ENCODE results near the gene TMEM108. TPM values are rescaled to one million over a fixed set of nuclear protein-coding genes. Genes with fewer than 3 reads are reported as not detected.

TMEM108 gene
- polyA plus RNA-seq, 1 donor (not counting 4 experiments of a cell fraction or from before 2014, with no cell fraction given) = not detected

- DNase-seq (ENCODE audit: low read depth, low spot score) (no peak), FAIRE-seq (no peak)
- no peak overlapping the region for H3K4me2 ChIP-seq (ENCODE audit: control insufficient read depth, extremely low read depth, insufficient read depth, low read depth, low read length)
- no peaks in the 10 kb centered on the region for H3K36me3 ChIP-seq (ENCODE audit: control insufficient read depth in 2 of 2, extremely low read depth in 1 of 2, insufficient read depth in 2 of 2, low read length in 2 of 2)
- no peaks in the 10 kb centered on the region for H3K4me1 ChIP-seq (ENCODE audit: control insufficient read depth, extremely low read depth, insufficient read depth, low read length)
- H3K27me3 ChIP-seq (ENCODE audit: control insufficient read depth, extremely low read depth, insufficient read depth, low read length) = no peaks in the 10 kb centered on the region
- H3K9me1 ChIP-seq (ENCODE audit: control insufficient read depth, extremely low read depth, insufficient read depth, low read length) = no peaks in the 10 kb centered on the region
- H3K9me3 ChIP-seq (ENCODE audit: control insufficient read depth, low read depth, low read length) = no peaks in the 10 kb centered on the region
- no peak overlapping the region for H3K9ac ChIP-seq (ENCODE audit: control insufficient read depth, extremely low read depth, insufficient read depth, low read length)
- H3K27ac ChIP-seq (ENCODE audit: control insufficient read depth, insufficient read depth, low read length) = no peak overlapping the region
- H2AFZ ChIP-seq (ENCODE audit: control insufficient read depth, low read length) = no peak overlapping the region
- H3K79me2 ChIP-seq (ENCODE audit: control insufficient read depth, insufficient read depth, low read length) = no peaks in the 10 kb centered on the region
- H4K20me1 ChIP-seq (ENCODE audit: control insufficient read depth, extremely low read depth, insufficient read depth, low read length) = no peaks in the 10 kb centered on the region
- H3K4me3 ChIP-seq (ENCODE audit: control insufficient read depth in 2 of 3, extremely low read depth in 1 of 3, insufficient read depth in 2 of 3, low read depth in 1 of 3, low read length in 3 of 3) = no peak overlapping the region
- dilution Hi-C loops (cut with MboI; ENCODE audit: extremely low pct_ligation_motif_present, low sequenced_read_pairs) = no loop called here
- no peak for TF ChIP-seq CTCF (optimal IDR thresholded peaks at IDR 0.05 in 1 of 3, IDR thresholded peaks at IDR 0.05 in 1 of 3, conservative IDR thresholded peaks at IDR 0.05 in 1 of 3; ENCODE audit: extremely low read depth in 1 of 3, insufficient read depth in 2 of 3, low read length in 3 of 3)
These were observed 154.8 kb downstream of the TMEM108 start for GRCh38 chr3:133192967-133193366.

GRCh38 chr3:133196527-133196926, 158.3 kb downstream of the TMEM108 start:
- DNase-seq (ENCODE audit: low read depth, low spot score) (no peak), FAIRE-seq (no peak)
- H3K27ac ChIP-seq (ENCODE audit: control insufficient read depth, insufficient read depth, low read length) = no peak overlapping the region
- no peak overlapping the region for H3K4me2 ChIP-seq (ENCODE audit: control insufficient read depth, extremely low read depth, insufficient read depth, low read depth, low read length)
- TF ChIP-seq CTCF (optimal IDR thresholded peaks at IDR 0.05 in 1 of 3, IDR thresholded peaks at IDR 0.05 in 1 of 3, conservative IDR thresholded peaks at IDR 0.05 in 1 of 3; ENCODE audit: extremely low read depth in 1 of 3, insufficient read depth in 2 of 3, low read length in 3 of 3) = no peak
- TF ChIP-seq EZH2 (IDR thresholded peaks at IDR 0.05; ENCODE audit: low read length) = no peak
- no peak overlapping the region for H3K9ac ChIP-seq (ENCODE audit: control insufficient read depth, extremely low read depth, insufficient read depth, low read length)
- no peaks in the 10 kb centered on the region for H3K9me1 ChIP-seq (ENCODE audit: control insufficient read depth, extremely low read depth, insufficient read depth, low read length)
- no peak overlapping the region for H3K4me3 ChIP-seq (ENCODE audit: control insufficient read depth in 2 of 3, extremely low read depth in 1 of 3, insufficient read depth in 2 of 3, low read depth in 1 of 3, low read length in 3 of 3)
- H4K20me1 ChIP-seq (ENCODE audit: control insufficient read depth, extremely low read depth, insufficient read depth, low read length) = no peaks in the 10 kb centered on the region
- no peaks in the 10 kb centered on the region for H3K4me1 ChIP-seq (ENCODE audit: control insufficient read depth, extremely low read depth, insufficient read depth, low read length)
- no peaks in the 10 kb centered on the region for H3K79me2 ChIP-seq (ENCODE audit: control insufficient read depth, insufficient read depth, low read length)
- H3K27me3 ChIP-seq (ENCODE audit: control insufficient read depth, extremely low read depth, insufficient read depth, low read length) = no peaks in the 10 kb centered on the region
- H3K36me3 ChIP-seq (ENCODE audit: control insufficient read depth in 2 of 2, extremely low read depth in 1 of 2, insufficient read depth in 2 of 2, low read length in 2 of 2) = no peaks in the 10 kb centered on the region
- no peak overlapping the region for H2AFZ ChIP-seq (ENCODE audit: control insufficient read depth, low read length)
- dilution Hi-C loops (cut with MboI; ENCODE audit: extremely low pct_ligation_motif_present, low sequenced_read_pairs) = no loop called here
- no peaks in the 10 kb centered on the region for H3K9me3 ChIP-seq (ENCODE audit: control insufficient read depth, low read depth, low read length)

Data from keratinocyte (primary cell).